ENCODE data around the gene PLEKHM1.

PLEKHM1 gene

GRCh38 chr17:45404870-45405249 lies 85.7 kb downstream of the PLEKHM1 start:
- DNase-seq (ENCODE audit: extremely low read depth in 1 of 2, low read depth in 1 of 2), result no peak

GRCh38 chr17:45403906-45404490 lies 86.5 kb downstream of the PLEKHM1 start:
- DNase-seq (ENCODE audit: extremely low read depth in 1 of 2, low read depth in 1 of 2), result no peak

- DNase-seq (ENCODE audit: extremely low read depth in 1 of 2, low read depth in 1 of 2), result no peak
Observed at GRCh38 chr17:45402916-45403315, 87.6 kb downstream of the PLEKHM1 start.

GRCh38 chr17:45398800-45399199 lies 91.7 kb downstream of the PLEKHM1 start:
- no peak for DNase-seq (ENCODE audit: extremely low read depth in 1 of 2, low read depth in 1 of 2)

GRCh38 chr17:45397796-45398195 lies 92.7 kb downstream of the PLEKHM1 start:
- no peak for DNase-seq (ENCODE audit: extremely low read depth in 1 of 2, low read depth in 1 of 2)

GRCh38 chr17:45396496-45397205 lies 93.9 kb downstream of the PLEKHM1 start:
- DNase-seq (ENCODE audit: extremely low read depth in 1 of 2, low read depth in 1 of 2), result no peak

- DNase-seq (ENCODE audit: extremely low read depth in 1 of 2, low read depth in 1 of 2), result no peak
Observed at GRCh38 chr17:45395569-45396415, 94.7 kb downstream of the PLEKHM1 start.

- DNase-seq (ENCODE audit: extremely low read depth in 1 of 2, low read depth in 1 of 2), result peak in 1 of 2 donors; percentile 14
Observed at GRCh38 chr17:45394913-45395568, 95.5 kb downstream of the PLEKHM1 start.

- DNase-seq (ENCODE audit: extremely low read depth in 1 of 2, low read depth in 1 of 2), result no peak
Observed at GRCh38 chr17:45394564-45394912, 96.0 kb downstream of the PLEKHM1 start.

GRCh38 chr17:45394091-45394490 lies 96.4 kb downstream of the PLEKHM1 start:
- DNase-seq (ENCODE audit: extremely low read depth in 1 of 2, low read depth in 1 of 2), result no peak

GRCh38 chr17:45393411-45393810 lies 97.1 kb downstream of the PLEKHM1 start:
- no peak for DNase-seq (ENCODE audit: extremely low read depth in 1 of 2, low read depth in 1 of 2)

GRCh38 chr17:45391918-45392317 lies 98.6 kb downstream of the PLEKHM1 start:
- DNase-seq (ENCODE audit: extremely low read depth in 1 of 2, low read depth in 1 of 2), result no peak

- DNase-seq (ENCODE audit: extremely low read depth in 1 of 2, low read depth in 1 of 2), result no peak
Observed at GRCh38 chr17:45391291-45391690, 99.2 kb downstream of the PLEKHM1 start.

GRCh38 chr17:45389354-45389753 lies 101.2 kb downstream of the PLEKHM1 start:
- DNase-seq (ENCODE audit: extremely low read depth in 1 of 2, low read depth in 1 of 2), result no peak

GRCh38 chr17:45388604-45389325 lies 101.8 kb downstream of the PLEKHM1 start:
- DNase-seq (ENCODE audit: extremely low read depth in 1 of 2, low read depth in 1 of 2), result no peak

- no peak for DNase-seq (ENCODE audit: extremely low read depth in 1 of 2, low read depth in 1 of 2)
Observed at GRCh38 chr17:45387739-45388138, 102.8 kb downstream of the PLEKHM1 start.

GRCh38 chr17:45386178-45386577 lies 104.3 kb downstream of the PLEKHM1 start:
- DNase-seq (ENCODE audit: extremely low read depth in 1 of 2, low read depth in 1 of 2), result no peak
